Stimulated activated CD4-positive, alpha-beta T cell treated with anti-CD3 and anti-CD28 coated beads, Interleukin-1b, Interleukin-23, amount 100 ng/mL, for 4 hours (primary cell): ENCODE measurements around the gene MAGED2.
A peak's percentile ranks its signal among the peaks of the same experiment; 100 is the strongest.
"Not testable (repeated sequence)": the region's sequence is repeated elsewhere in the genome, so short reads cannot be mapped to it uniquely, and the experiment has no call there.

ENCODE experiments used
- DNase-seq, 2 donors: peaks; one replicate each; pipeline ENCODE4 v3.0.0-alpha.2; 2020; ENCODE audit warnings: low read depth in 2 of 2

MAGED2 gene, protein sequence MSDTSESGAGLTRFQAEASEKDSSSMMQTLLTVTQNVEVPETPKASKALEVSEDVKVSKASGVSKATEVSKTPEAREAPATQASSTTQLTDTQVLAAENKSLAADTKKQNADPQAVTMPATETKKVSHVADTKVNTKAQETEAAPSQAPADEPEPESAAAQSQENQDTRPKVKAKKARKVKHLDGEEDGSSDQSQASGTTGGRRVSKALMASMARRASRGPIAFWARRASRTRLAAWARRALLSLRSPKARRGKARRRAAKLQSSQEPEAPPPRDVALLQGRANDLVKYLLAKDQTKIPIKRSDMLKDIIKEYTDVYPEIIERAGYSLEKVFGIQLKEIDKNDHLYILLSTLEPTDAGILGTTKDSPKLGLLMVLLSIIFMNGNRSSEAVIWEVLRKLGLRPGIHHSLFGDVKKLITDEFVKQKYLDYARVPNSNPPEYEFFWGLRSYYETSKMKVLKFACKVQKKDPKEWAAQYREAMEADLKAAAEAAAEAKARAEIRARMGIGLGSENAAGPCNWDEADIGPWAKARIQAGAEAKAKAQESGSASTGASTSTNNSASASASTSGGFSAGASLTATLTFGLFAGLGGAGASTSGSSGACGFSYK

DNA sequence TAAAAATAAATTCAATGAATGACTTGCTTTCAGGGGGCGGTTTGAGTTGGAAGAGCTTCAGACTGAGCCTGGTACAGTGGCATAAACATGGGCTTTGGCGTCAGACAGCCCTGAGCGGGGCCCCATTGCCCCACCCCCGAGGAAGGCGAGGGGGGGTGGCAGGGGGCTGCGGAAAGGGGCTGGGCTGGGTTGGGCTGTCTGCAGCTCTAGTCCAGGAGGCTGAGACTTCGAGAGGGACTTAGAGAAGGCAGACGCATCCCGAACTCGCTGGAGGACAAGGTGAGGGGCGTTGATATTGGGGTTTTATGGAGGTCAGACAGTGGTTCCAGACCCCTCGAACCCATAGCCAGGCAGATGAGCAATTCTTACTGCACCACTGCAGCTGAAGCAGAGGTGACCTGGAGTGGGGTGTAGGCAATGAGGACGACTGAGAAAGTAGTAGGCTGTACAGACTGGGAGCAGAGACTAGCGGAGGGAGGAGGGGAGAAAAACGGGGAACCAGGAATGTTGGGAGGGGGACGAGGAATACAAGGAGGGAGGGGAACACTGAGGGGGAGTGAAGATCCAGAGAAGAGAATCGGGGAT is at the start of gene MAGED2:
Gene MAGED2, plus strand, starts transcription at position 222 of the 585 bp plus-strand sequence. CDS start 1,587 bp downstream, outside the sequence.
- no peak for DNase-seq

DNA sequence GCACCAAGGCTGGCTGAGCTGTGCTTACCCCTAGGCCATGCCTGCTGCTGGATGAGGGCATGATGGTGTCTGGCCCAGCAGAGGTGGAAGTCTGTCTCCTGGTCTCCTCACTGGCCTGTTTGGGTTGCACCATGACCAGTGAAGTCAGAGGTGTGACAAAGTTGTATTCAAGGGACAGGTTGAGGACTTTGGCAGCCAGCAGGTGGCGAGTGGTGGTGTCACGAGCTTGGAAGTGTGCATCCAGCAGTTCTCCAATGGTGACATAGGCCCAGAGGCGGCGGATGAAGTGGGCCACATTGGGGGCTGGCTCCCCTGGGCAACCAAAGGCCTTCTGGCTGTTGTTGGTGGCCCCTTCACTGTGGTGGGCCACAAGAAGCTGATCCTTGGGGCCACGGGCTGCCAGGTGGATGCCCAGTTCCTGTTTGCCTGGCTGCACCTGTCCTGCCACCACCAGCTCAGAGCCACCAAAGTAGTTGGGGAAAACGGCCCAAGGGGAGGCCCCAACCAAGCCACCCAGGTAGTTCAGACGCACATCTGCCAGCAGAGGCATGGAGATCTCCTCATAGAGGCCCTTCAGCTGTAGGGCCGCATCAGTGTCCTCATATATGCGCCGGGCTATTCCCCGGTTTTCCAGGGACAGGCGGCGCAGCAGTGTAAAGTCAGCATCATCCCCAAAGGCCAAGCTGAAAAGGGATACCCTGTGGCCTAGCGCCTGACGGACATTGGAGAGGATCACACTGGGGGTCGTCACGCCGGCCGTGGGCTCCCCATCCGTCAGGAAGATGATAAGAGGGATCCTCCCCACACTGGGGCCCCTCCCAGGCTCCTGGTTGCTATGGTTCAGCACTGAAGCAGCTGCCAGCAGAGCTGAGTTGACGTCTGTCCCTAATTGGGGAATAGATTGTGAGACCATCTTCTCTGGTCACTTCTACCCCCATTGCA is 49.2 kb upstream of the MAGED2 start:
- DNase-seq = no peak

DNA sequence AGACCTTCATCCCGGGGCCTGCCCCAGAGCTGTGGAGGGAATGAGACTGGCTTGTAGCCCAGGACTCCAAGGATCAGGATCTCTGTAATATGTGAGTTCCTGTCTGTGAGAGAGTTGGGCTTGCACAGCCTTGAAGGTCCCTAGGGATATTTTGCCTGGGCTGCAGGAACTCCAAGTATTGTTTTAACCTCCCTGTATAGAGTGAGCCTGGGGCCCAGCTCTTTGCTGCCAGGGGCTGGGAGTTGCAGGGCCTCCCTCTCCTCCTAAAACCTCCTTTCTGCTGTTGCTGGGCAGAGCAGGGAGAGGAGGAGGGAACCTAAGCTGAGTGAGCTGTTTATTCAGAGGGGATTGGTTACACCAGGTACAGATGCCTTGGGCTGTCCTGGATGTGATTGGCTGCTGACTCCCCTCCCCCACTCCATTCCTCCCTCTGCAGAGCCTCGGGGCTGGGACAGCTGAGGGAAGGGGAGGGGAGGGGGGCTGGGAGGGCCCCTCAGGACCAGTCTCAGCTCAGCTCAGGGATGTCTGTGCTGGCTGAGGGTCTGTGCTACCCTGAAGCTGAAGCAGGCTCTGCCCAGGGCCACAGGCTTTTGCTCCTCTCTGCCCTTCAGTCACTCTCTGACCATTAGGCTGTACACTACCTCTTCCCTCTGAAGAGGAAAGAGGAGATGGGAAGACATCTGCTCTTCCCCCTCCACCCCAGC is 33.0 kb upstream of the MAGED2 start:
- not testable (repeated sequence) for DNase-seq

DNA sequence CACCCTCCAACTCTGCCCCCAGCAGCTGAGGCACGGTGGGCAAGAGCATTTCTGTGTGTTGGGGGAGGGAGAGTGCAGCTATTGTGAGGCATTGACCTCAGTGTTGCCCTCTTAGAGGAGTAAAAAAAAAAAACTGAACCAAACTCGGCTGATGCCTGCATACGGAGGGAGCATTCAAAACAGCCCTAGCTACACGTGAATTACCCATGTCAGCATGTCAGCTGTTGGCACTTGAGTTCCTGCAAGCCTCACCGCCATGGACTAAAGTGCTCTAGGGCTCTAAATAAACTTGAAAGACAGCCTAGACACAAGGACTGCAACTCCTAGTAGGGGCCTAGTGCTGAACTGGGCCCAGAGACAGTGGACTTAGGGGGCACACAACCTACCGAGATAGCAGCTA is 31.5 kb upstream of the MAGED2 start:
- no peak for DNase-seq

DNA sequence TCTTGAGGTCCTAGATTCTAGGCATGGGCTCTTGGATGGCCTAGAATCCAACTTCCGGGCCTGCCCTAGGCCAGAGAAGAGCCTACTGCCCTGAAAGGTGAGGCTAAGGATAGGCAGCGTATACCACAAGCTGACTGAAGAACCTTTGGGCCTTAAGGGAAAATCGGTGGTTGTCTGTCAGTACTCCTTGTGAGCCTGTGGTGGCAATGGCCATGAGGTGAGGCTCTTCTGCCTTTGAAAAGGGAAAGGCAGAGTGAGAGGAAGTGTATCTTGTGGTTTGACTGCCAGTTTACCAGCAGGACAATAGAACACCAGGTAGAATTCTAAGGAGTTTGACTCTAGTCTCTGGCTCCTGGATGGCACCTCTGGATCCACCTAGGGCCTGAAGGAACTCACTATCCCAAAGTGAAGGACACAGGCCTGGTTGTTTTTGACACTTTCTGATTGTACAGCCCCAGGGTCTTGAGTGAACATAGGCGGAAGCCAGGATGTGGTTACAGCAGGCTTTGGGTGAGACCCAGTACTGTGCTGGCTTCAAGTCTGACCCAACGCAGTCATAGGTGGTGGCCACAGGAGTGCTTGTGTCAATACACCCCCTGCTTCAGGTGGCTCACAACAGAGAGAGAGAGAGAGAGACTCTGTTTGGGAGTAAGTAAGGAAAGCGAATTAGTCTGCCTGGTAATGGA is 30.4 kb upstream of the MAGED2 start:
- no peak for DNase-seq

DNA sequence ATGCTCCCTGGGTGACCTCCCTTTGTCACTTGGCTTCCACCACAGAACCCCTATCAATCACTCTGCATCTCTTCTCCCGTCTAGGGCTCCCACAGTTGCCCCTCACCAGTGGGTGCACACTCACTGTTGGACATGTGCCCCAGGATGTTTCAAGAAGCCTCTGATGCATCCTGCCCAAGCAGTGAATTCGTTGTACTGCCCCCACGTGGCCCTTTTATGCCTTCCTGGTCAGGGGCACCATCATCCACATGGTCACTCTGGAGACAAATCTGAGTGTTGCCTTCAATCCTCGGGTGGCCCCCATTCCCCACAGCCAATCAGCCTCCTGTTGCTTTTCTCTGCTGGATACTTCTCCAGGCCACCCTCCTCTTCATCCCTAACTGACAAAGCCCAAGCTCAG is 21.6 kb upstream of the MAGED2 start:
- DNase-seq = no peak

DNA sequence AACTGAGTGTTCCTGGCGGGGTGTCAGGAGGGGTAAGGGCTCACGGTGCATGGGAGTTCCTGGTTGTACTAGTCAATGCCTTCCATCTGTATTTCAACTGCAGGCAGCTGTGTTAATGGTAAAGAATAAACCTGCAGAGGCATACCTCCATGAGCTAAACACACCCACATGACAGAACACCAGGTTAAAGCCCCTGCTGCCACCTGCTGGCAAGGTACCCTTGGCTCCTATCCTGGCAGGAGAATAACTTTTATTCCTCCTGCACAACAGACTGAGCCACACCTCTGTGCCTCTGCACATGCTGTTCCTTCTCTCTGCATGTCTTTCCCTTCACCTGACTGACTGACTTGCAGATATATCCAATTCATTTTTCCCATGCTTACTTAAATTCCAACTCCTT is 20.6 kb upstream of the MAGED2 start:
- DNase-seq = peak in 1 of 2 donors; percentile 1

DNA sequence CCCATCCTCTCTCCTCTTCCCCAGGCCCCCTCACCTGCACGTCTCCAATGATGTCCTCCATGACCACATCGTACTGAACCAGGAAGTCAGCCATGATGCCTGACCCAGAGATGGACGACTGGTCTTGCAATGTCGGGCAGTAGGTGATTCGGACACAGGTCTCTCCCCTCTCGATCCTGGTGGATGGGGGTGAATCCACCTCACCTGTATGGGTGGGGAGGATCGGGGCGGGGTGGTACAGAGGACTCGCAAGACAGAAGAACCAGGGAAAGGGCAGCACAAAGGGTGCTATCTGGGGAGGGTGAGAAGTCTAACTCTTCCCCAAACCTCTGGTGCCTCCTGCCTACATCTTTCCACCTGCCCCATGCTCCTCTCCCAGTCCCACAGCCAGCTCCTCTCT is 19.1 kb upstream of the MAGED2 start:
- no peak for DNase-seq

DNA sequence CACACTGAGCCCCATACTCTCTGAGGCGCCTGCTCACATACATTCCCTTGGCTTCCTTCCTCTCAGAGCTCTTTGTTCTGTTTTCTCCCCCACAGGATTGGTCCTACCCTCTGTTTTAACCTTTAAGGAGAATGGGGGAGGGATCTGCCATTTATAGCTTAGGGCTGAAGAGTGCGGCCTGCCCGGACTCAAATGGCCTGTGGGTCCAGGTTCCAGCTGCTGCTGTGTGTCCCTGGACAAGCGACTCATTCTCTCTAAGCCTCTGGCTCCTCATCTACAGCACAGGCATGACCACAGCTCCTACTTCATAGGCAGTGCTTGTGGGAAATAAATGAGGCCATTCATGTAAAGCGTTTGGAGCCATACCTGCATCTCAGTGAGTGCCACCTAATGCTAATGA is 18.1 kb upstream of the MAGED2 start:
- DNase-seq = not testable (repeated sequence)

DNA sequence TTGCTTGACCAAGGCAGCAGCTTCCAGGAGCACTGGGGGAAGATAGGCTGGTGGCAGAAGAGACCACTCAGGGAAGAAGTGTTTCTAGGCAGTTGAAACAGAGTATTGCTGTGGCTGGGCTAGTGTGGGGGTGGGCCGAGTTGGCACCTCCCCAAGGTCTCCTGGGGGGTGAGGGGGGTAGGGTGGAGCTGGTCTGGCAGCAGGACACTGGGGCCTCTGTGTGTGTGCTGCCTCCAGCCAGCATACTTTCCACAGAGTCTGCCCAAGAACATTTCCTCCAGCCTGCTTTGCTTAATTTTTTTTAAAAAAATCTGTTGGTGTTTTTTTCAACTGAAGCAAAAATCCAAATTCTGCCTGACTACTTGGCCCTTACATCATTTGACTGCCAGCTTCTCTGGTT is 13.5 kb upstream of the MAGED2 start:
- DNase-seq = no peak

DNA sequence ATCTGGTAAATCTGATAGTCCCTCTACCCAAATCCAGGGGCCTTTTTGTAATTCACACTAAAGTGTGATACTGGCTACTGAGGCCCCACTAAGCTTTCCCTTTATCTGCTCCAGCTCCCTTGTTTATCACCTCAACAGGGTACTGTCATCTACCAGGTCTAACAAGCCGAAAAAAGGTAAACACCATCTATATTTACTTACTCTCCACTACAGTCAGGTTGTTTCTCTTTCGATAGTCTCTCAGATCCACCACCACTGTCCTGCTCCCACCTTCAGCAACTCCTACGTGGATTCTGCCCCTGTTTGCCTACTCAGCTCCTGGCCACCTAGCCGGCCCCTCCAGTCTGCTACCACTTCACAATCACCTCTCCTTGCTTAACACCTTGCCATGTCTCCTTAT is 12.8 kb upstream of the MAGED2 start:
- DNase-seq = no peak

DNA sequence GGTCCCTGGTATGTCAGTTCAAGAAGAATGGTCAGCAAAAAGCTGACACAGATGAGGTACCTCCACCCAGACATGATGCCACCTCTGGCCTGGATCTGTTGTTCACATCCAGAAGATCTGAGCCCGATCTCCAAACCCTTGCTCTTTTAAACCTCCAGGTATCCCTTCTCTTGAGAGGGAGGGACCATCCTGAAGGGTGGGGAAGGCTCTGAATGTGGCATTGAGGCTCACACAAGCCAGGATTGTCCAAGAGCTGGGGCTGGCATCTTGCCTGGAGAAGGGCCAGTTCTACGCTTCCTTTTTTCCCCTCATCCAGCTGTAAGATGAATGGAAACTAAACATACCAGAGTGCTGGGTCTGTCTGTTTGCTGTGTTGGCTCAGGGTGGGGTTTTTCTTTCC is 9.4 kb upstream of the MAGED2 start, which contains the start of gene ITIH6:
Gene ITIH6, minus strand, starts transcription at position 119 of the 400 bp plus-strand sequence. Its CDS starts 45 bp downstream, at position 74.
- no peak for DNase-seq

DNA sequence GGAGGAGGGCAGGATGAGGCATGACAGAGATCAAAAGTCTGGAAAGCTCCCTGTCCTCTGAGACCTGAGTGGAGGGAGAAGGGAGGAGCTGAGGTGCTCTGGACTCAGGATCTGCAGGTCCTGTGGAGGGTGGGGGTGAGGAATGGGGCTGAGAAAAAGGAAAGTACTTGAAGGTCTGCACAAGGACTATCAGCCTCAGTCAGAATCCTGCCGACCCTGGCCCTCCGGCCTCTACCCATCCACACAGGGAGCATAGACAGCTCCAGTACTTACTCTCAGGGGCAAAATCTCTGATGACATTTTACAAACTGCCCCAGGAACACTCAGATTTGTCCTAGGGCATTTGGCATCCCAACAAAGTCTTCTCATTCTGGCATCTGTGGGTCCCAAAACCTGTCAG is 8.5 kb upstream of the MAGED2 start:
- no peak for DNase-seq

DNA sequence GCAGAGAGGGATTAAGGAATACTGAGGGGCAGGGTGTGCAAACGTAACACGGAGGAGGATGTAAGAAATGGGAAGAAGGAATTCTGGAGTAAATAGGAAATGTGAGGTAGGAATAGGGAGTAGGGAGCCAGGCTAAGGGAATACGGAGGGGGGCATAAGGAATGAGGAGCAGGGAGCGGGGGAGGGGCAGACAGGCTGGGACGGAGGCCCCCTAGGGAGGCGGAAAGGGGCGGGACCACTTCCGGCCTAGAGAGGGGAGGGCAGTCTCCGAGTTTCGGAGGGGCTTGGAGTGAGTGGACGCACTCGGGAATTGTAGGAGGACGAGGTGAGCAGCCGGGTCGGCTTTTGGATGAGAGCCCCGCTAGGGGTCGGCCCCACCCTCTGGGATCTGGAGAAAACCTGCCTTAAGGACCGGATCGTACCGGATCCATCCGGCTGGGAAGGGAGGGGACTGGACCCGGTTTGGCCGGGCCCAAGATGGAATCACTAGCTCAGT is 612 bp downstream of the MAGED2 start:
- DNase-seq = peak in 1 of 2 donors; percentile 39

DNA sequence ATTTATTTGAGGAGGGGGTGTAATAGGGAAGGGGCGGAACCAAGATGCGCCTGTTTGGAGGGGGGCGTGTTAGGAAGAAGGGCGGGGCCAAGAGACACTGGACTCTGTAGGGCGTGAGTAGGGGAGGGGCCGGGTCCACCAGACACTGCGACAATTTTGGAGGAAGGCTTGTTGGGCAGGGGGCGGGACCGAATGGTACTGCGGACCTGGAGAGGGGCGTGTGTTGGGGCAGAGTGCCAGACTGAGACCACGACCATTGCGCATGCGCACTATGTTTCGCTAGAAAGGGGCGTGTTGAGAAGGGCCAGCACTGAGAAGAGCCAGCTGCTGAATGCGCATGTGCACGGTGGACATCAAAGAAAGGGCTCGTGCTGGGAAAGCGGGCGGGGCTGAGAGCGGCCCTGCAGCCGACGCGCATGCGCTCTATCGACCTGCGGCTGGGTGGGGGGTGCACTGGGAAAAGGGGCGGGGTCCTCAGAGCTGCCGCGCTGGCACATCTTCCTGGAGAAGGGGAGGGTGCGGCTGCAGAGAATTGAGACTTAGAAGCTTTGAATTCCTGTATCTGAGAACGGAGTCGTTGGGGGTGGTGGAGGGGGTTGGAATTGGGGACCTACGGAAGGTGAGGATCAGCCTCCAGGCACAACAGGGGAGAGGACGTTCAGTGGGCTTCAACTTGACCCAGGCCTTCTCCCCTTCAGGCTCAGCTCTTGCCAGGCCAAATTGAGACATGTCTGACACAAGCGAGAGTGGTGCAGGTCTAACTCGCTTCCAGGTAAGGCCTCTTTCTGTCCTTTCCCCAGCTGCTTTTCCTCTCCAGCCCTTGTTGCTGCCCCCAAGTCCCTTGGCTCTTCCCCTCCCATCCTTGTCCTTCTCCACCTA is 1.3 kb downstream of the MAGED2 start:
- peak; percentile 74 for DNase-seq

DNA sequence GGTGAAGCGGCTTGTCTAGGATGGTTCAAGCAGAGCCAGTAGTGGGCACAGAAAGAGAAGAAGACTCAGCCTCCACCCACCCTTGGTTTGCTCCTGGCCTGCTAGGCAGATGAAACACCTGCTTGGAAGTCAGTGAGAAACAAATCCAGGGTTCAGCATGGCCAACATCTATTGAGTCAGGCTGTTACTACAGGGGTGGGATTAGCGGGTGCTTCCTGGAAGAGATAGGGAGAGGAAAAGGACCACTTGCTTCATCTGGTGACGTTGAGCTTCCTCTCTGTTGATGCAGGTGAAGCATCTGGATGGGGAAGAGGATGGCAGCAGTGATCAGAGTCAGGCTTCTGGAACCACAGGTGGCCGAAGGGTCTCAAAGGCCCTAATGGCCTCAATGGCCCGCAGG is 3.0 kb downstream of the MAGED2 start:
- no peak for DNase-seq

DNA sequence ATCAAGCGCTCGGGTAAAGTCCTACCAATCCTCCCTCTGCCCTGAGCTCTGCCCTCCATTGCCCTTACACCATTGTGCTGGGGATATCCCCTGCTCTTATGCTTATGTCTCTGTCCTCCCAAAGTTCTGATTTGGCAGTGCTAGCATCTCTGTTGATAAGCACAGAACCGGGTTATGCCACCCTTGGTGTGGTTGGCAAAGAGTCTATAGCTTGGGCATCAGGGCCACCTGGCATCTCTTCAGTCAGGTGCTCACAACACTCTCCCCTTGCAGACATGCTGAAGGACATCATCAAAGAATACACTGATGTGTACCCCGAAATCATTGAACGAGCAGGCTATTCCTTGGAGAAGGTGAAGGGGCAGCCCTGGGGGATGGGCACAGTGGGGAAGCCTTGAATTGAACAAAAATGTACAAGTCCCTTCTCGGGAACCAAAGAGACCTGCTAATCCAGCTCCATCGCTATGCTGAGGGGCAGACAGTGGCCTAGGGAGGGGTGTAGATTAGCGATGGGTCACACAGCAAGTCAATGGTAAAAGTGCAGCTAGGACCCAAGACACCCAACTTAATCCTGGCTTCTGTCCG is 3.8 kb downstream of the MAGED2 start:
- no peak for DNase-seq

DNA sequence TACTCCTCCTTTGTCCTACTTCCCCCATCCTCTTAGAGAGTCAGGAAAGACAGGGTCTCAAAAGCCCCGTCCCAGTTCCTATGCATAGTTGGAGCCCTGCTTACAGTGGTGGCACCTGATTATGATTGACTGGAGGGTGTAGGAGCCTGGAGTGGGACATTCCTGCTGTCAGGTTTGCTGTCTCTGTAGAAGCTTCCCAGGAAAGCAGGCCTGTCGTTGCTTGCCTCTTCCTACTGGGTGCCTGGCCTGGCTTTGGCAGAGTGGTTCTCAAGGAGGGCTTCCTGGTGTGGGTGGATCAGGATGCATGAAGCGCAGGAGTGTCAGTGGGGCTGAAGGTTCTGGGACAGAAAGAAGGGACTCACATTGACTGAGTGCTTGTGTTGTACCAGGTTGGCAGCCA is 4.8 kb downstream of the MAGED2 start:
- DNase-seq = no peak

DNA sequence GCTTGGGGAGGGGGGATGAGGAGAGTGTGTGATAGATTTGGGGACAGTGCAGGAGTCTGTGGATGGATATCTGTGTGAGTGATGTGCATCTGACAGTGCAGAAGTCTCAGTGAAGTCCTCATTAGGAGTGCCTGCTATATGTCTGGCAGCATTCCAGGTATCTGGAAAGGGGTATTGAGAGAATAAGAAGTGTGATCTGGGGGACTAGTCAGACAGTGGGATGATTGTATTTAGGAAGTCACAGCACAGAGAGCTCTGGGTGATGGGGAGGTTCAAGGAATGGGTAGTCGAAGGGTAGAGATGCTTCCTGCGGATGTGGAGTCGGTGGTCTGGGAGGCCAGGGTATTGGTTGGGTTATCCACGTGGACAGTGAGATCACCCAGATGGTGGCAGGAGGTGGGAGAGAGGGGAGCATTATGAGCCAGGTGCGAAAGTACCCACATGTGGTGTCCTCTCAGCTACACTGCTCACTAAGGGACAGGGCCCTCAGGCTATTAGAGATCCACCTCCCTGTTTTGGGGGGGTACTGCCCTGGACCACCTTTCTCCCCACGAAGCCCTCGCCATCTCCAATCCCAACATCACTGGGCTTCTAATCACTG is 9.8 kb downstream of the MAGED2 start:
- no peak for DNase-seq
